Urinary bladder (tissue), 4 donors: ENCODE data around the gene NDUFV3. TPM values are rescaled to one million over a fixed set of nuclear protein-coding genes. Genes with fewer than 3 reads are reported as not detected.
A peak's percentile ranks its signal among the peaks of the same experiment; 100 is the strongest.
"Not testable (repeated sequence)": the region's sequence is repeated elsewhere in the genome, so short reads cannot be mapped to it uniquely, and the experiment has no call there.

ENCODE experiments used
- DNase-seq: peaks from one replicate; pipeline ENCODE4 v3.0.0-alpha.2; 2015; ENCODE audit errors: extremely low spot score
- H3K27ac ChIP-seq: one replicate; pipeline ENCODE4 v1.5.1; 2013; ENCODE audit warnings: low read depth, mild to moderate bottlenecking, moderate library complexity
- H3K36me3 ChIP-seq: one replicate; pipeline ENCODE4 v1.6.1; 2013; ENCODE audit warnings: mild to moderate bottlenecking, moderate library complexity; ENCODE audit not compliant: insufficient read depth
- H3K4me1 ChIP-seq: one replicate; pipeline ENCODE4 v1.6.1; 2013; ENCODE audit warnings: mild to moderate bottlenecking, moderate library complexity; ENCODE audit not compliant: insufficient read depth
- H3K4me3 ChIP-seq: one replicate; pipeline ENCODE4 v1.5.1; 2013; ENCODE audit warnings: low read depth, low read length
- WGBS: extraction: QIAGEN DNeasy Blood & Tissue Kit; methylation state at CpG from one replicate; pipeline ENCODE4 v1.1.7; 2013; 5-methylcytosine and 5-hydroxymethylcytosine counted together
- polyA plus RNA-seq: library from polyadenylated mRNA; stranded (reverse); fragments of 200-250 nt; gene quantifications from one replicate; pipeline ENCODE4 v1.2.3, GENCODE V29; 2013
- total RNA-seq: library from RNA; depleted of rRNA; stranded (reverse); fragments of >200 nt; gene quantifications from one replicate; pipeline ENCODE4 v1.2.3, GENCODE V29; 2014
- donor health status: healthy with polysubstance abuse.
- donor health status: healthy.

NDUFV3 gene
- 48.1 TPM for total RNA-seq
- 30.5 TPM for polyA plus RNA-seq

- no peaks in the 10 kb centered on the region for H3K4me1 ChIP-seq
- peak within 1 kb of the TSS; percentile 93 for H3K27ac ChIP-seq
- peak within 1 kb of the TSS; percentile 88 for H3K4me3 ChIP-seq
- under 1% methylated on average over 87 of the region's 87 CpGs for WGBS
- peak; percentile 94 for DNase-seq
- no peaks in the 10 kb centered on the region for H3K36me3 ChIP-seq
Measured at GRCh38 chr21:42892931-42893755, at the start of gene NDUFV3. Gene NDUFV3, plus strand, starts transcription at chr21:42893309. Its CDS starts 25 bp downstream, at chr21:42893334.

GRCh38 chr21:42844411-42845113 lies 48.5 kb upstream of the NDUFV3 start:
- H3K4me1 ChIP-seq = no peaks in the 10 kb centered on the region
- 87% methylated on average over 22 of the region's 22 CpGs for WGBS
- H3K36me3 ChIP-seq = peaks cover 3% of the 10 kb centered on the region
- DNase-seq = no peak
- no peak overlapping the region for H3K4me3 ChIP-seq
- no peak overlapping the region for H3K27ac ChIP-seq

DNA sequence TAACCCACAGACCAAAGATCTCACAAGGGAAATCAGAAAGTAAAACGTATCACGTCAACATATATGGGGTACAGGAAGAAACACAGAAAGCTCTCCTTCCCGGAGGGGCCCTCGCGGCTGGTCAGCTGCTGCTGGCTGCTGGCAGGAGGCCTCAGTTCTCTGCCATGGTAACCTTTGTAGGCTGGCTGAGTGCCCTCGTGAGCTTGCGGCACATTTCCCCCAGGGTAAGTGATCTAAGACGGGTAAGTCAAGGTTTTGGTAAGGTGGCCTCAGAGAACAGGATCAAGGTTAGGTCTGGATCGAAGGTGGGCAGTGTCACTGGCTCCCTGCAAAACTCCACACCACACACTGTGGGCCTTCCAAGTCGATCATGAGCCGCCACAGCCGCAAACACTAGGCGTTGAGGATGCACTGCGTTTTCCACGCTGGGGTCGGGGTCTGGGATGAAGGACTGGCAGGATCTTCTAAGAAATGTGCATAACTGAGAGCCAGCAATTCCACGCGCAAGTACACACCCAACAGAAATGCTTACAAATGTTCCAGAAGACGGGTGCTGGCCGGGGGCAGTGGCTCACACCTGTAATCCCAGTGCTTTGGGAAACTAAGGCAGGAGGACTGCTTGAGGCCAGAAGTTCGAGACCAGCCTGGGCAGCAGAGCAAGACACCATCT lies 47.7 kb upstream of the NDUFV3 start:
- H3K4me3 ChIP-seq = no peak overlapping the region
- H3K27ac ChIP-seq = no peak overlapping the region
- DNase-seq = no peak
- peaks cover 3% of the 10 kb centered on the region for H3K36me3 ChIP-seq
- H3K4me1 ChIP-seq = no peaks in the 10 kb centered on the region
- WGBS = 85% methylated on average over 21 of the region's 21 CpGs

DNA sequence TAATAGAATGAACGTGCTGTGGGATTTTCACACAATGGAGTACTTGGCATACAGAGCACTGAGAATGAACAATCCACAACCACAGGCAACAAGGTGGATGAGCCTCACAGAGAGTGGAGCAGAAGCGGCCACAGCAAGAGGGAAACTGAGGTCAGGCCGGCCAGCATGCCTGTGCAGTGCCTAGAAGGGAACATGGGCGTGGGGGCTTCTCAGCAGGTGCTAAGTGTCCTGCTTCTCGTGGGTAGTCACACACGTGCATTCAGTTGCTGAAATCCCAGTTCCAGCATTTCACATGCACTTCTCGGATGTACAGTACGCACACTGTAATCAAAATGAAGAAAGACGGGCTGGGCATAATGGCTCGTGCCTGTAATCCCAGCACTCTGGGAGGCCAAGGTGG lies 46.9 kb upstream of the NDUFV3 start:
- no peak overlapping the region for H3K4me3 ChIP-seq
- no peak for DNase-seq
- 93% methylated on average over 10 of the region's 10 CpGs for WGBS
- H3K36me3 ChIP-seq = peaks cover 3% of the 10 kb centered on the region
- H3K4me1 ChIP-seq = no peaks in the 10 kb centered on the region
- H3K27ac ChIP-seq = no peak overlapping the region

DNA sequence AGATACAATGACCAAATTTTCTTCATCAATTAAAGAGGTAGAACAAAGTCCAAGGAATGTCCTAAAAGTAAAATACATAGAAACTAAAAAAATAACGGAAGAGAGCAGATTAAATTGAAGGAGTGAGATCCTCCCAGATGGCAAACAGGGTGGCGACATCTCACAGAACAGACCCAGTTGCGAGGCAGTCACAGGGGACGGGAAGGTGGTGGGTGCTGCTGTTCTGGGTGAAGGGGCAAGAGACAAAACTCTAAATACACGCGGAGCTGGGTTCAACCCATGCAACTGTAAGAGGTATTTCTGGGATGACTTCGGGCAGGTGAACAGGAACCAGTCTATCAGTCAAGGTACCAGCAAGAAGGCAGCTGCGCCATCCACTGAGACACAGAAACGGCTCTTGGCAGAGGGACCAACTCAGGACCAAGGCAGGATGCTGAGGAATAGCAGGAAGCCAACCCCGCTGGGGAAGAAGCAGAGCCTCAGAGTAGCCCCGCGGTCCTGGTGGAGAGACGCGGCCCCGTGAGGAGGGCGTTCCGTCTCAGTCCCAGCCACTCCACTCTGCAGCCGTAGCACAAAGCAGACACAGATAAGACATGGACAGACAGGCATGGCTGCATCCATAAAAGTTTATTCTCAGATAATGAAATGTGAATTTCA lies 45.9 kb upstream of the NDUFV3 start:
- Histone ChIP-seq H3K36me3 (peaks cover 3% of the 10 kb centered on the region), H3K27ac (no peak overlapping the region), H3K4me1 (no peaks in the 10 kb centered on the region), H3K4me3 (no peak overlapping the region)
- DNase-seq = no peak
- WGBS = 85% methylated on average over 18 of the region's 18 CpGs

GRCh38 chr21:42847726-42848125 lies 45.4 kb upstream of the NDUFV3 start:
- H3K4me3 ChIP-seq = no peak overlapping the region
- DNase-seq = no peak
- H3K4me1 ChIP-seq = no peaks in the 10 kb centered on the region
- no peak overlapping the region for H3K27ac ChIP-seq
- WGBS = 96% methylated on average over 4 of the region's 4 CpGs
- H3K36me3 ChIP-seq = no peaks in the 10 kb centered on the region

- not testable (repeated sequence) for DNase-seq, H3K36me3 ChIP-seq, H3K4me1 ChIP-seq, H3K4me3 ChIP-seq, H3K27ac ChIP-seq
- 97% methylated on average over 92 of the region's 95 CpGs for WGBS
Measured at GRCh38 chr21:42848144-42848931, 44.8 kb upstream of the NDUFV3 start.

DNA sequence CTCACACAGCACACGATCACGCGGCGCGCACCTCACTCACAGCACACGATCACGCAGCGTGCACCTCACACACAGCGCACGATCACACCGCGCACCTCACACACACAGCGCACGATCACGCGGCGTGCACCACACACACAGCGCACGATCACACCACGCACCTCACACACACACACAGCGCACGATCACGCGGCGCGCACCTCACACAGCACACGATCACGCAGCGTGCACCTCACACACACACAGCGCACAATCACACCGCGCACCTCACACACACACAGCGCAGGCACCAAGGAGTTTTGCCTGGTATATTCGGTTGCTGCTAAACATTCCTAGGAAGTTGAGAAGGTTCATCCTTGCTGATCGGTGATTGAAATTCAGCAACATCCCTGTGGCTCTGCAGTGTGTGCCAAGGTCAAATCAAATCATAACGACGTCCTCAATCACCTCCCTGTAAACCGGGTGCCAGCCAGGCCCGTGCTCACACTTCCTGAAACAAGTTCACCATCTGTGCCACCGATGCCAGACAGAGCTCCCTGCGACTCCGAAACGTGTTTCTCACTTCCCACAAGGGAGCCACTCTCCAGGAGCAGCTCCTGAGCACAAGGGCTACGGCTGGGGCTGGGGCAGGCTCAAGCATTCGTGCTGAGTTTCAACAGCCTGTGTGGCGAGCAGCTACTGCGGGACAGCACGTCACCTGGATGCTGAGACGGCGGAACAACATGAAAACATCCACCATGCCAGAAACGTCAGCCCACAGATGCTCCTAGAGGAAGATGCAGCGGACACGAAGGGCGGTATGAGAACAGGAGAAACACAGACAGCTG lies 44.0 kb upstream of the NDUFV3 start:
- 94% methylated on average over 54 of the region's 54 CpGs for WGBS
- no peak for DNase-seq
- H3K4me1 ChIP-seq = no peaks in the 10 kb centered on the region
- no peak overlapping the region for H3K4me3 ChIP-seq
- H3K36me3 ChIP-seq = peaks cover 2% of the 10 kb centered on the region
- no peak overlapping the region for H3K27ac ChIP-seq

- 93% methylated on average over 29 of the region's 29 CpGs for WGBS
- Histone ChIP-seq H3K27ac (no peak overlapping the region), H3K4me1 (no peaks in the 10 kb centered on the region), H3K36me3 (peaks cover 2% of the 10 kb centered on the region), H3K4me3 (no peak overlapping the region)
- no peak for DNase-seq
Measured at GRCh38 chr21:42849759-42850412, 43.2 kb upstream of the NDUFV3 start.

- H3K27ac ChIP-seq = no peak overlapping the region
- no peak for DNase-seq
- peaks cover 4% of the 10 kb centered on the region for H3K36me3 ChIP-seq
- H3K4me3 ChIP-seq = no peak overlapping the region
- no peaks in the 10 kb centered on the region for H3K4me1 ChIP-seq
- 90% methylated on average over 10 of the region's 10 CpGs for WGBS
Measured at GRCh38 chr21:42850463-42850862, 42.6 kb upstream of the NDUFV3 start.

- 86% methylated on average over 21 of the region's 21 CpGs for WGBS
Measured at GRCh38 chr21:42850866-42851391, 42.2 kb upstream of the NDUFV3 start.

More at GRCh38 chr21:42850866-42851391, 42.2 kb upstream of the NDUFV3 start:
- Histone ChIP-seq H3K36me3 (peaks cover 5% of the 10 kb centered on the region), H3K27ac (no peak overlapping the region), H3K4me1 (no peaks in the 10 kb centered on the region), H3K4me3 (no peak overlapping the region)
- DNase-seq = no peak
